Prostate gland (tissue), 2 donors: ENCODE data around the gene CHRNA4. TPM values are rescaled to one million over a fixed set of nuclear protein-coding genes. Genes with fewer than 3 reads are reported as not detected.

Source experiments
- DNase-seq: peaks from one replicate; pipeline ENCODE4 v3.0.0-alpha.2; 2019; ENCODE audit warnings: low spot score
- H3K27ac ChIP-seq, 2 donors: fragments of 200-600 bp; sonication (generic); 2 replicates each; pipeline ENCODE4 v1.5.1; 2017 to 2019
- H3K27me3 ChIP-seq: fragments of 200-600 bp; sonication (generic); replicated peaks from 2 replicates; pipeline ENCODE4 v1.5.1; 2019; ENCODE audit not compliant: insufficient read depth
- H3K36me3 ChIP-seq, 2 donors: fragments of 200-600 bp; sonication (generic); 1 replicate in 1 of 2; 2 replicates in 1 of 2; pipeline versions ENCODE4 v1.5.1 to v1.8.1; 2017 to 2019
- H3K4me1 ChIP-seq: fragments of 200-600 bp; sonication (generic); replicated peaks from 2 replicates; pipeline ENCODE4 v1.5.1; 2019
- H3K4me3 ChIP-seq, 2 donors: fragments of 200-600 bp; sonication (generic); 2 replicates each; pipeline ENCODE4 v1.5.1; 2017 to 2019
- H3K9me3 ChIP-seq: fragments of 200-600 bp; sonication (generic); 2 replicates; pipeline ENCODE4 v1.5.1; 2017
- POLR2A ChIP-seq: fragments of 450-650 bp; IDR thresholded peaks from one replicate; pipeline ENCODE4 v1.6.1; 2016; ENCODE audit warnings: antibody characterized with exemption, mild to moderate bottlenecking
- POLR2AphosphoS5 ChIP-seq: sonication (generic); formaldehyde crosslinking; IDR thresholded peaks from one replicate; pipeline ENCODE4 v1.6.1; 2017; ENCODE audit warnings: antibody characterized with exemption
- WGBS: methylation state at CpG from one replicate; pipeline ENCODE4 v1.1.5; 2018; 5-methylcytosine and 5-hydroxymethylcytosine counted together
- intact Hi-C: fragments of 100-400 bp; cut with DNase I; formaldehyde crosslinking; loops from one replicate; pipeline ENCODE4 v1.14.2; 2022
- total RNA-seq, 2 donors: library from RNA; depleted of rRNA; stranded (reverse); fragments of >200 nt; gene quantifications; one replicate each; pipeline ENCODE4 v1.1.0, GENCODE V29; 2016
- TF ChIP-seq, protein P1 (sequence below), 4 experiments: fragments of 200-600 bp in 2 of 4; fragments of 450-650 bp in 2 of 4; sonication (generic) in 2 of 4; IDR thresholded peaks; 1 replicate in 3 of 4; 2 replicates in 1 of 4; pipeline ENCODE4 v1.5.1; 2016 to 2019; ENCODE audit warnings: antibody characterized with exemption in 4 of 4, mild to moderate bottlenecking in 2 of 4, moderate library complexity in 2 of 4

Gene CHRNA4
- total RNA-seq, 2 donors from 2014 or later: 7.2 TPM; not detected in 1

- Histone ChIP-seq H3K27ac (no peak overlapping the region), H3K36me3 (no peaks in the 10 kb centered on the region), H3K4me1 (no peaks in the 10 kb centered on the region), H3K27me3 (peaks cover 3% of the 10 kb centered on the region), H3K4me3 (no peak overlapping the region), H3K9me3 (no peaks in the 10 kb centered on the region)
- intact Hi-C loops: no loop called here
- DNase-seq: no peak
- no peak for TF ChIP-seq POLR2AphosphoS5
- TF ChIP-seq, protein P1, sequence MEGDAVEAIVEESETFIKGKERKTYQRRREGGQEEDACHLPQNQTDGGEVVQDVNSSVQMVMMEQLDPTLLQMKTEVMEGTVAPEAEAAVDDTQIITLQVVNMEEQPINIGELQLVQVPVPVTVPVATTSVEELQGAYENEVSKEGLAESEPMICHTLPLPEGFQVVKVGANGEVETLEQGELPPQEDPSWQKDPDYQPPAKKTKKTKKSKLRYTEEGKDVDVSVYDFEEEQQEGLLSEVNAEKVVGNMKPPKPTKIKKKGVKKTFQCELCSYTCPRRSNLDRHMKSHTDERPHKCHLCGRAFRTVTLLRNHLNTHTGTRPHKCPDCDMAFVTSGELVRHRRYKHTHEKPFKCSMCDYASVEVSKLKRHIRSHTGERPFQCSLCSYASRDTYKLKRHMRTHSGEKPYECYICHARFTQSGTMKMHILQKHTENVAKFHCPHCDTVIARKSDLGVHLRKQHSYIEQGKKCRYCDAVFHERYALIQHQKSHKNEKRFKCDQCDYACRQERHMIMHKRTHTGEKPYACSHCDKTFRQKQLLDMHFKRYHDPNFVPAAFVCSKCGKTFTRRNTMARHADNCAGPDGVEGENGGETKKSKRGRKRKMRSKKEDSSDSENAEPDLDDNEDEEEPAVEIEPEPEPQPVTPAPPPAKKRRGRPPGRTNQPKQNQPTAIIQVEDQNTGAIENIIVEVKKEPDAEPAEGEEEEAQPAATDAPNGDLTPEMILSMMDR (IDR thresholded peaks at IDR 0.05): no peak
- no peak for TF ChIP-seq POLR2A
- WGBS: 20% methylated on average over 28 of the region's 32 CpGs
These were observed 33.1 kb upstream of the CHRNA4 start for GRCh38 chr20:63394069-63394919.

DNA sequence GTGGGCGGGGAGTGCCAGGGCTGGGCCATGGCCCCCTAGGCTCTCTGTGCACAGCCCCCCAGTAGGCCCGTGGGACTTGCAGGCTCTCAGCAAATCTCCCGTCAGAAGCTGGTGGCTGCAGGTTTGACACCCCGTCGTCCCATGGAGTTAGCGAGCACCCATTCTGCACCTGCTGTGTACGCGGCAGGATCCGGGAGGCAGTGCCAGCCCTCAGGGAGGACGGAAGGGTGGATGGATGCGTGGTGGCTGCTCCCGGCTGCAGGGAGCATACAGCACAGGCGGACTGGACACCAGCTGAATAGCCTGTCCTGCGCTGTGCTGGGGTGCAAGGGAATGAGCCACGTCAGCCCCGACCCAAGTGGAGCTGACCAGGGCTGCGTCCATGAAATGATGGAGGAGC is 32.4 kb upstream of the CHRNA4 start:
- TF ChIP-seq, protein P1 (IDR thresholded peaks at IDR 0.05): no peak
- TF ChIP-seq POLR2A: no peak
- no peak for TF ChIP-seq POLR2AphosphoS5
- H3K4me1 ChIP-seq: no peaks in the 10 kb centered on the region
- intact Hi-C loops: no loop called here
- no peaks in the 10 kb centered on the region for H3K36me3 ChIP-seq
- no peak for DNase-seq
- H3K27ac ChIP-seq: no peak overlapping the region
- 88% methylated on average over 17 of the region's 17 CpGs for WGBS
- H3K9me3 ChIP-seq: no peaks in the 10 kb centered on the region
- H3K27me3 ChIP-seq: peaks cover 3% of the 10 kb centered on the region
- H3K4me3 ChIP-seq: no peak overlapping the region

DNA sequence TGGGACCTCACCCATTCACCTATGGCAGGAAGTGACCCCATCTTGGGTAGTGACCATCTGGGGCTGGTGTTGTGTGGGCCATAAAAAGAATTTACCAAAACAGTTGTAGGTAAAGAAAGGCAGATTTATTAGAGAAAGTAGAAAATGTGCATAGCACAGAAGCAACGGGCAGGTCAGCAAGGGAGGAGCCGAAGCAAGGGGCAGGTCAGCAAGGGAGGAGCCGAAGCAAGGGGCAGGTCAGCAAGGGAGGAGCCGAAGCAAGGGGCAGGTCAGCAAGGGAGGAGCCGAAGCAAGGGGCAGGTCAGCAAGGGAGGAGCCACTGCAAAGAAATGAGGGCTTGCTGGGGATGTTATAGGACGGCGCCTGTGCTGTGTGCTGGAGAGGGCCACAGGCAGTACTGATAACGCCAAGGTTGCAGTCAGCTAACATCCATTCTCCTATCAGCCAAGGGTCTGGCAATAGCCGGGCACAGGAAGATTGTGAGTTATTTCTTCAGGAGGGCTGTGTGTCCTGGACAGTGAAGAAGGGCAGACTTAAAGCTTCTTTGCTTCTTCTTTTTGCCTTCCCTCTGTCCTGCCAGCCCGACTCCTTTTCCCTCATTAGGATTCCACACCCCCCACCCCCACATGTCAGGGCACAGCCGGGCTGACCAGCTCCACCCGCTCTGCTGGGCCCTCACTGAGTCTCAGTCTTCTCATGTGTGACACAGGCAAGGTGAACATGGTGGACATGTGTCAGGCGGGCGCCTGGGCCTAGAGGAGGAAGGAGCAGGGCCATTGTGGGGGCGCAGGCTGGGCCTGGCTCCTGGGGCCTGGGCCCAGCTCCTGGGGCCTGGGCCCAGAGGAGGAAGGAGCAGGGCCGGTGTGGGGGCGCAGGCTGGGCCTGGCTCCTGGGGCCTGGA is 31.6 kb upstream of the CHRNA4 start:
- Histone ChIP-seq H3K4me1 (no peaks in the 10 kb centered on the region), H3K27ac (no peak overlapping the region), H3K4me3 (no peak overlapping the region), H3K36me3 (no peaks in the 10 kb centered on the region), H3K9me3 (no peaks in the 10 kb centered on the region), H3K27me3 (peaks cover 3% of the 10 kb centered on the region)
- no peak for DNase-seq
- TF ChIP-seq, protein P1 (IDR thresholded peaks at IDR 0.05): no peak
- TF ChIP-seq POLR2AphosphoS5 (no peak), POLR2A (no peak)
- intact Hi-C loops: no loop called here
- WGBS: 92% methylated on average over 15 of the region's 17 CpGs

- Histone ChIP-seq H3K27me3 (no peaks in the 10 kb centered on the region), H3K4me1 (no peaks in the 10 kb centered on the region), H3K27ac (no peak overlapping the region), H3K9me3 (no peaks in the 10 kb centered on the region), H3K36me3 (no peaks in the 10 kb centered on the region), H3K4me3 (no peak overlapping the region)
- TF ChIP-seq POLR2AphosphoS5: no peak
- TF ChIP-seq POLR2A: no peak
- TF ChIP-seq, protein P1 (IDR thresholded peaks at IDR 0.05): no peak
- intact Hi-C loops: no loop called here
- no peak for DNase-seq
- 89% methylated on average over 18 of the region's 18 CpGs for WGBS
These were observed 26.8 kb upstream of the CHRNA4 start for GRCh38 chr20:63387917-63388316.
